Stimulated activated CD4-positive, alpha-beta T cell treated with anti-CD3 and anti-CD28 coated beads, Interleukin-2, amount 100 ng/mL, for 24 hours (primary cell): Measurements from ENCODE around the gene CDK17.
"Not testable (repeated sequence)": the region's sequence is repeated elsewhere in the genome, so short reads cannot be mapped to it uniquely, and the experiment has no call there.

ENCODE experiments used
- DNase-seq, 2 donors: peaks; one replicate each; pipeline ENCODE4 v3.0.0-alpha.2; 2020

The CDK17 gene

GRCh38 chr12:96347130-96347699, 53.0 kb downstream of the CDK17 start:
- DNase-seq = no peak

GRCh38 chr12:96346716-96347115, 53.5 kb downstream of the CDK17 start:
- not testable (repeated sequence) for DNase-seq

GRCh38 chr12:96344124-96344695, 56.0 kb downstream of the CDK17 start:
- DNase-seq = no peak

DNA sequence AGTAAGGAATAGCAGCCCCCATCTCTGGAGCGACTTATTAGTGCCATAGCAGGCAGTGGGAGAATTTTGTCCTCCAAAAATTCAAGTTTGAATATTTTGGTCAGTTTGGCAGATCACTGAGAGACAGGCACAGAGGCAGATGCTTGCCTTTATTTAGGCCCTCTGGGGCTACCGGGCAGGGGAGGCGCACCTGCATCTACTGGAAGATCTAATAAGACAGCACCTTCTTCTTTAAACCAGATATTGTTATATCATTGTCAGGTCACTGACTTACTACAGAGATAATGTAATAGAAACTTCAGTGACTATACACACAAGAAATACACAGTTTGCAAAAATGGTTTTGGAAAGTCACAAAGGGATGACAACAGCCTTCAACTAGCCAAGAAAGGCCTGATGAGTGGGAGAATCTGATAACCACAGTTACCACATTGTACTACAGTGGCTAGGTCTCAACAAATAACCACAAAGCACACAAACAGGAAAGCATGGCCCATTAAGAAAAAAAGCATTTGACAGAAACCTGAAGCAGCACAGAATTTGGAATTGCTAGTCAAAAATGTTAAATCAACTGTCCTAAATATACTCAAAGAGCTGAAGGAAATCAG, 56.8 kb downstream of the CDK17 start:
- no peak for DNase-seq

GRCh38 chr12:96339666-96340065, 60.6 kb downstream of the CDK17 start:
- DNase-seq = not testable (repeated sequence)

DNA sequence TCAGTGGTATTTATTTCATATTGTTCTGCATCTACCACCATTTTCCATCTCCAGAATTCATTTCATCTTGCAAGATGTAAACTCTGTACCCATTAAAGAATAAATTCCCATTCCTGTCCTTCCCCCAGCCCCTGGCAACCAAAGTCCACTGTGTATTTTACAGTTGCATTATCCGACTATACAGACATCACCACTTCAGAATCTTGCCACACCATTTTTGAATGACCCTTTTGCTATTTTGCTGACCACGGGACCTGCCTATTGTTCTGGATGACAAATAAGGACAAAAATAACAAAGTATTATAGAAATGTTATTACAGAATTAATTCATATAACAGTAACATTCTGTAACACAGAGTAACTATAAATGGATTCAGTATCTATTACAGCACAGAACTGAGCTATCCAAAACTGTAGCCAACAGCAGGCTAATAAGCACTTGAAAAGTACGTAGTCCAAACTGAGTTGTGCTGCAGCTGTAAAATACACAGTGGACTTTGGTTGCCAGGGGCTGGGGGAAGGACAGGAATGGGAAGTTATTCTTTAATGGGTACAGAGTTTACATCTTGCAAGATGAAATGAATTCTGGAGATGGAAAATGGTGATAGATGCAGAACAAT, 61.3 kb downstream of the CDK17 start:
- DNase-seq = no peak

- no peak for DNase-seq
These were observed 62.3 kb downstream of the CDK17 start for GRCh38 chr12:96337953-96338352.

DNA sequence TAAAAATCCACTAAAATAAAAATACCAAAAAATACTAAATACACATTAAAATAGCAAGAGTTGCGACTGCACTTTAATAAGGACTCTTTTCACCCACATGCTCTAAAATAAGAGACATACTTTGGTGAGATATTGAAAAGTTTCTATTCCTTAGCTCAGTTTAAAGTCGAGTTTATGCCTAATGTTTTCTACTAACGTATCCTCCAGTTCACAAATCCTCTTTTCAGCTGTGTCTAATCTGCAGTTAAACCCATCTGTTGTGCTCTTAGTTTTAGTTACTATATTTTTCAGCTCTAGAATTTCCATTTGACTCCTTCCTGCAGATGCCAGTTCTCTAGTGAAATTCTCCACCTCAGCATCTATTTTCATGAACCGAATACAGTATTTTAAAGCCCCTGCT, 63.8 kb downstream of the CDK17 start:
- no peak for DNase-seq

GRCh38 chr12:96335270-96335669, 65.0 kb downstream of the CDK17 start:
- no peak for DNase-seq

DNA sequence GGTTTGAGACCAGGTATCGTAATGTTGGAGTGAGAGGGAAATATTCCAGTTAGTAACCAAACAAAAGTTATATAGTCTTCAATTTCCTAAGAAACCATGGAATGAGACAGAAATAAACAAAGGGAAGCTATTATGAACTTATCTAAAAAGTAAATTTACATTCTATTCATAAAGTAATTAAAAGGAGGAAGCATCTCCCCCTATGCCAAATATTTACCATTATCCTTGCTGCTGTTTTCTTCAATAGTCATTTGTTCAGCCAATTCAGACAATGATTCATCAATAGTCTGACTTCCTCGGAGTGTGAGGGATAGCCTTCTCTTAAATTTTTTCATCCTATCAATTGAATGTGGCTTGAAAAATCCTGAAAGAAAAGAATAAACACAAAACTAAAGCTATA, 65.7 kb downstream of the CDK17 start:
- DNase-seq = no peak

- DNase-seq = no peak
These were observed 70.7 kb downstream of the CDK17 start for GRCh38 chr12:96329545-96329944.

- DNase-seq = no peak
These were observed 71.2 kb downstream of the CDK17 start for GRCh38 chr12:96329018-96329417.

GRCh38 chr12:96327889-96328288, 72.3 kb downstream of the CDK17 start:
- DNase-seq = no peak

GRCh38 chr12:96327346-96327745, 72.9 kb downstream of the CDK17 start:
- no peak for DNase-seq

DNA sequence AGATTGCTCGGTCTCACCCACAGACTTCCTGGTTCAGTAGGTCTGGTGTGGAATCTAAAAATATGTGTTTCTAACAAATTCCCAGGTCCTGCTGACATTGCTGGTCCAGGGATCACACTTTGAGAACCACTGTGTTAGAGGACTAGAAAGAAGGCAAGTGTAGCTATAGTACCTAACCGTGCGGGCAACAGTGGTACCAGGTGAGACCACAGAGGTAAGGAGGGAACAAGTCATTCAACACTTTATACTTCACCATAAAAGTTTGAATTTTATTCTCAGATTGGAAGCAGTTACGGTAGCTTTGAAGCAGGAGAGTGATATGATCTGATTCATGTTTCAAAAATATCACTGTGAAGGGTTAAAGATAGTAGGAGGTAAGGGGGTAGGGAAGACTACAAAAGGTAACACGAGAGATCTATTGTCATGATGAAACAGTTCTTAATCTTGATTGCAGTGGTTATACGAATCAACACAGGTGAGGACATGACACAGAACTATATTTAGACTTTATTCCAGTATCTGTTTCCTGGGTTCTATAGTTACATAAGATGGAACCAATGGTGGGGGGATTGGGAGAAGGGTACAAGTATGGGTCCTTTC, 73.5 kb downstream of the CDK17 start:
- no peak for DNase-seq

- no peak for DNase-seq
These were observed 76.3 kb downstream of the CDK17 start for GRCh38 chr12:96323906-96324305.

DNA sequence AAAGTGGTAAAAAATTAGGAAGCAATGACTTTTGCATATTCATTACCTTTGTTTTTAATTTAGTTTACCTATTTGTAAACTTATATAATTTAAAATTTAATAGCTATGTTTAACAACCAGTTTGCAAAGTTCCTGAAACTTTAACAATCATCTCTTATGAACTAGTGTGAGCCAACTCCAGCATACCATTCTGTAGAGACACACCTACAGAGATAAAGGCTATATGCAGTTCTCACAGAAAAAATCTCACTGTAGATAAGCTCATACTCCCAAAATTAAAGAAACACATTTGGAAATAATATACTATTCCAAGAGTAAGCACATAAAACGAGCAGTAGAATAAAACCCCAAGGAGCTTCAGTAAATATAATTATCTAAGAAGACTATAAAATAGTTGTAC, 77.5 kb downstream of the CDK17 start:
- no peak for DNase-seq

DNA sequence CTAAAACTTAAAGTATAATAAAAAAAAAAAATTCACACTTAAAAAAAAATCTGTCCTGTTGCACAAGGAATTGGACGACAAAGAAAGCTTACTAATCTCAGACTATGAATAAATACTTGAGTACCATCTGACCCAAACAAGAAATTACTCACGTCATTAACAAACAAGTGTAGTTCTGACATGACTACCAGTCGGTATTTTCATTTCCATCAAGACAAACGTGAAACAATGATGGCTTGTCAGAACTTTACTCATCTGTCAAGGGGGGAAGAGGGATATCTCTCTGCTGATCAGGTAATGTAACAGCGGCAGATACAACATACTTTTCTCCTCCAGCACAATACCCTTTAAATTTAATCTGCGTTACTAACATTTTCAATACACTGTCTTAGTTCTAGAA, 78.3 kb downstream of the CDK17 start:
- DNase-seq = no peak

GRCh38 chr12:96317801-96318200, 82.4 kb downstream of the CDK17 start:
- not testable (repeated sequence) for DNase-seq

DNA sequence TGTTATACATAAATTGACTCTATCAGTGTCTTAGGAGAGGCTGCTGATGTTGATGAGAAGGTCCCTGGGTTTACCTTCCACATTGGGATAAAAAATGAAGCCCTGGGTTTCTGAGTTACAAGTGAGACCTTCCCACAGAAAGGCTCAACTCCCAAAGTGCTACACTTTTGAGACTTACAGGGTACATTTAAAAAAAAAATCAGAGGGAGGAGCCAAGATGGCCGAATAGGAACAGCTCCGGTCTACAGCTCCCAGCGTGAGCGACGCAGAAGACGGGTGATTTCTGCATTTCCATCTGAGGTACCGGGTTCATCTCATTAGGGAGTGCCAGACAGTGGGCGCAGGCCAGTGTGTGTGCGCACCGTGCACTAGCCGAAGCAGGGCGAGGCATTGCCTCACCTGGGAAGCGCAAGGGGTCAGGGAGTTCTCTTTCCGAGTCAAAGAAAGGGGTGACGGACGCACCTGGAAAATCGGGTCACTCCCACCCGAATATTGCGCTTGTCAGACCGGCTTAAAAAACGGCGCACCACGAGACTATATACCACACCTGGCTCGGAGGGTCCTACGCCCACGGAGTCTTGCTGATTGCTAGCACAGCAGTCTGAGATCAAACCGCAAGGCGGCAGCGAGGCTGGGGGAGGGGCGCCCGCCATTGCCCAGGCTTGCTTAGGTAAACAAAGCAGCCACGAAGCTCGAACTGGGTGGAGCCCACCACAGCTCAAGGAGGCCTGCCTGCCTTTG, 84.3 kb downstream of the CDK17 start:
- not testable (repeated sequence) for DNase-seq

- DNase-seq = no peak
These were observed 85.5 kb downstream of the CDK17 start for GRCh38 chr12:96314723-96315122.

DNA sequence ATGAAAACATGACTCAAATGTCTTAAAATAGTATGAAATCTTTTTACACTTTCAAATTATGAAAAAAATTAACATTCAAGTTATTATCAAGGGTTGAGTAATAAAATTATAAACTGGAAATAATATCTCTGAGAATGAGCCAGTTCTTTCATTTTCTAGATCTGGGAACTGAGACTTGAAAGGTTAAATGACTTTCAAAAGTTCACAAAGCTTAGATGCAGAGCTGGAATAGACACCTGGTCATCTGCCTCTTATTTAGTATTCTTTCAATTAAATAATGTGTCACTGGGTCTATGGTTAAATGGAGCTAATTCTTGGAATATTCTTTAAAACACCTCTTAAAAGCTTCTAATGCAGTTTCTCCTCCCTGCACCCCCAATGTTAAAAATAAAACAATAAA, 86.6 kb downstream of the CDK17 start:
- no peak for DNase-seq

DNA sequence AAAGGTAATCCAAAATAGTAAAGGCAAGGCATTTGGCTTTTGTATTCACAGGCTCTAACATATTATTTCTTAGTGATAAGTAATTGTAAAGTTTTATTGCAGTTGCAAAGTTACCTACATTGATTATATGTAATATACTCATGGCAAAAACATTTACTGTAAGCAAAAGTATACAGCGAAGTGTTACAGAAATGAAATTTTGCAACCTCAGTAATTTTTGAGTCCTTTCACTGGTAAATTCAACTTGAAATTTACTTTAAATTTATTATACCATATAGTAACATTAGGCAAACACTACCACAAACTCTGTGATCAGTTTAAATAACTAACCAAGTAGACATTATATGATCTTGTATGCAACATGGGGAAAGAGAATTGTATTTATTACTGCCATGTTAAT, 89.0 kb downstream of the CDK17 start:
- DNase-seq = no peak
